LNCAP (cell line): ENCODE results near the gene ZCCHC10.

Experiments used
- TF ChIP-seq, protein P1 (sequence below): fragments of 450-650 bp; IDR thresholded peaks from 2 replicates; pipeline ENCODE4 v1.5.1; 2017; ENCODE audit warnings: mild to moderate bottlenecking

ZCCHC10 gene

DNA sequence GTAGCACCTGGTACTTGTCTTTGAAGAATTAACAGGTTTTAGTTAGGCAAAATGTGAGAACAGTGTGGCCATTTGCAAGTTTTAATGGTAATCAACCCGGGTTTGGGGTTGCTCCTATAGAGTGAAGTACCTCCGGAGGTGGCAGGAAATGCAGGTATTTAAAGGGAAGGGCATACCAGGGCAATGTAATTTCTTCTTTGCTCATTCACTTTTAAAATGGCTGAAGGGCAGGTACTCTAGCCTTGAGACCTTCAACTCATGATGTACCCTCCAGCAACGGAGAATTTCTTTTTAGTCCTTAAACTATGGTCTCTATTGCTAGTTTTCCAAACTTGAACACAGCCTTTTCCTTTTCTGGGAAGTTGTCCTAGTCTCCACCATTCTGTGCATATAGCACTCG lies 24.2 kb upstream of the ZCCHC10 start:
- TF ChIP-seq, protein P1, sequence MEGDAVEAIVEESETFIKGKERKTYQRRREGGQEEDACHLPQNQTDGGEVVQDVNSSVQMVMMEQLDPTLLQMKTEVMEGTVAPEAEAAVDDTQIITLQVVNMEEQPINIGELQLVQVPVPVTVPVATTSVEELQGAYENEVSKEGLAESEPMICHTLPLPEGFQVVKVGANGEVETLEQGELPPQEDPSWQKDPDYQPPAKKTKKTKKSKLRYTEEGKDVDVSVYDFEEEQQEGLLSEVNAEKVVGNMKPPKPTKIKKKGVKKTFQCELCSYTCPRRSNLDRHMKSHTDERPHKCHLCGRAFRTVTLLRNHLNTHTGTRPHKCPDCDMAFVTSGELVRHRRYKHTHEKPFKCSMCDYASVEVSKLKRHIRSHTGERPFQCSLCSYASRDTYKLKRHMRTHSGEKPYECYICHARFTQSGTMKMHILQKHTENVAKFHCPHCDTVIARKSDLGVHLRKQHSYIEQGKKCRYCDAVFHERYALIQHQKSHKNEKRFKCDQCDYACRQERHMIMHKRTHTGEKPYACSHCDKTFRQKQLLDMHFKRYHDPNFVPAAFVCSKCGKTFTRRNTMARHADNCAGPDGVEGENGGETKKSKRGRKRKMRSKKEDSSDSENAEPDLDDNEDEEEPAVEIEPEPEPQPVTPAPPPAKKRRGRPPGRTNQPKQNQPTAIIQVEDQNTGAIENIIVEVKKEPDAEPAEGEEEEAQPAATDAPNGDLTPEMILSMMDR: no peak

DNA sequence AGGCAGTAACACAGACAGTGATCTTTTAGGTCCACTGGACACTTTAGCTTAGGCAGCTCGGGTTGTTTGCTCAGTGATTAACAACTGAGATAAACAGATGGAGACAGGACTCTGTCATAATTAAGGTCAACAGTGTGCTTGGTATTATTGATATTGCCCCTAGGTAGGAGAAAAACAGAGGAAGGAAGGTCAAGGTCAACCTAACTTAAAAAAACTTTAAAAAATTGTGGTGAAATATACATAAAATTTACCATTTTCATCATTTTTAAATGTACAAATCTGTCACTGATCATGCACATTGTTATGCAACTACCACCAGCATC lies 23.3 kb upstream of the ZCCHC10 start:
- TF ChIP-seq, protein P1: no peak

DNA sequence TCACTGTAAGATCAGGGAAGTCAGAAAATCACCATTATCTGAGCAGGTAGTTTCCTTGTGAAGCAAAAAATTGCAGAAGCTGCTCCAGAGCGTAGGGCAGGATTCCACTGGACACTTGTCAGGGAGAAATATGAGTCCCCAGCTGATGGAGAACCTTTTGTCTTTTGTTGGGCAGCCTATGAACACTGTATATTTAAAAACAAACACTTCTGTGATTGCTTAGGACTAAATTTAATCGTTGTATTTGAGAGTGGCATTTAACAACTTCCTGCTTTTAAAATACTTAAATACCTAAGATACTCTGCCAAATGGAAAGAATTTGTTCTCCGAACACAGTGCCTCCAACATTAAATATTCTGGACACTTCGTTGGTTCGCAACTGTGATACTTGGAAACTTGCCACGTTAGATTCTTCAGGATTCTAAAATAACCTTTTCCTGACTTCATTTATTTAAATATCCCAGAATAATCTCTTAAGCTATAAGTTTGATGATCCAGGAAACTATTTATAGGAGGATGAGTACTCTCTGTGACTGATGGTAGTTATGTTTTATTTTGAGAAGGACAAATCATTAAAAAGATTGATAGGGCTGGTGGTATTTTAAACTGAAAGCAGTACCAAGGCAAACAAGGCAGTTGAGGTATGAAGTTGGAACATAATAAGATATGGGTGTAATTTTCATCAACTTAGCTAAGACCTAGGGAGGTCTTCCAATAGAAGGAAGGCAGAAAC lies 22.8 kb upstream of the ZCCHC10 start:
- TF ChIP-seq, protein P1: no peak

DNA sequence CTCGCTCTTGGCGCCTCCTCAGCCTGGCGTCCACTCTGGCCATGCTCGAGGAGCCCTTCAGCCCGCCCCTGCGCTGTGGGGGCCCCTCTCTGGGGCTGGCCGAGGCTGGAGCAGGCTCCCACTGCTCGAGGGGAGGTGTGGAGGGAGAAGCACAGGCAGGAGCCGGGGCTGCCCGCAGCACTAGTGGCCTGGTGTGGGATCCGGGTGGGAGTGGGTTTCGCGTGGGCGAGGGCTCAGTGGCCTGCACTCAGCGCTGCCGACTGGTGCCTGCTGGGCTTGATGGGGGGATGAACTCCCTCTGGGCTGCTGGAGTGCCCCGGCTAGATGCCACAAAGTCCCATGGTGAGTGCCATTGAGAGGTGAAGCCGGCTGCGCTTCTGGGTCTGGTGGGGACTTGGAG lies 21.1 kb upstream of the ZCCHC10 start:
- TF ChIP-seq, protein P1: no peak

DNA sequence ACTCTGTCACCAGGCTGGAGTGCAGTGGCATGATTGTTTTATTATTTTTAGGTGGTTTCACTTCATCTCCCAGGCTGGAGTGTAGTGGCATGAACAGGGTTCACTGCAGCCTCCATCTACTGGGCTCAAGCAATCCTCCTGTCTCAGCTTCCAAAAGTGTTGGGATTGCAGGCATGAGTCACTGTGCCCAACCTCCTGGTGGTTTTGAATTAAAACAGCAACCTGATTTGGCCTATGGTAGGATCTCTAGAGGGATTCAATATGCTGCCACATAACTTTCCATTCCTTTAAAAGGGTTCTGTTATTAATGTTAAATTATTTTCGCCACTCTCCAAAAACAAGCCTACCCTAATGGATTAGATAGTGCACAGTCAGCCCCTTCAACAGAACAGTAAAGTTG lies 15.6 kb upstream of the ZCCHC10 start:
- TF ChIP-seq, protein P1: no peak

DNA sequence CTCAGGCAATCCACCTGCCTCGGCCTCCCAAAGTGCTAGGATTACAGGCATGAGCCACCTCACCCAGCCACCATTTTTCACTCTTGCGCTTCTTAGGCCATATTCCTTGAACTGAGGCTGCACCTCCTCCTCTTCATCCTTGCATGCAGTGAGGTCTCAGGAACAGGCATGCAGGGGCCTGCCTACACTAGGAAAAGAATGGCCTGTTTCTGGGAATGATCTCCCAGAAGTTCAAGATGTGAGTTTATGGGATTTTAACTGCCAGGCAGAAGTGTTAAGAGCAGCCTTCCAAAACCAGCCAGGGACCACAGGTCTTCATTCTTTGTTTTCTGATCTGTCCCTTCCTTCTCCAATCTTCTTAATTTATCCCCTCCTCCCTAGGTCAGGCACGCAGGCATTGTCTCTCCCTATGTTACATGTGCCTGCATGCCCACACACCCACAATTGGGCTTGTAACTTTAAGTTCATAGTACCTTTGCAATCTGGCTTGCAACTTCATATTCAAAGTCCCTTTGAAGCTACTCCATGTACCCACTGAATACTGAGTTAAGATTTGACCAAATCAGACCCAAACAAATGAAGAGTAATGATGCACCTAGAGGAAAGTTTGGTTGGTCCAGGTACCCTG lies 14.9 kb upstream of the ZCCHC10 start:
- TF ChIP-seq, protein P1: no peak

DNA sequence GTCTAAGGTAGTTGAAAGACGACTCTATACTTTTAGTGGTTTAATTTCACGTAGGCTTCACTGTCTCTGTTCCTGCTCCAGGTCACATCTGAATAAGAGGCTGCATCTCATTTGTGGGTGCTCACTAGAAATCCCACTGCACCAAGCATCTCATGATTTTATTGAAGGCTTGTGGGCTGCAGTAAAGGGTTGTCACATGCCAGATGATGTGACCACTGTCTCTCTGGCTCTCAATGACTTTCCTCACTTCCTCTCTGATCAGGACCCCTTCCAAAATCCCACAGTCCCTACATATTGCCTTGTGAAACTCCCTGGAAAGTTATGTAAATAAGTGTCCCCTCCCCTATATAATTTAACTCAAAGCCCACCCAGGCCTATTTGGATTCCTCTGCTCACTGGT lies 8.9 kb upstream of the ZCCHC10 start:
- TF ChIP-seq, protein P1: no peak
